HepG2 (cell line): ENCODE data around the gene MTCH1. TPM values are rescaled to one million over a fixed set of nuclear protein-coding genes. Genes with fewer than 3 reads are reported as not detected.

Experiments
- CHD4 ChIP-seq: fragments of 200-600 bp; sonication (generic); IDR thresholded peaks from 2 replicates; pipeline ENCODE4 v1.7.0; 2017; ENCODE audit warnings: mild to moderate bottlenecking, low read length, borderline replicate concordance
- EP300 ChIP-seq, 3 experiments: sonication (generic) in 1 of 3; formaldehyde crosslinking in 1 of 3; IDR thresholded peaks; 2 replicates each; pipeline versions ENCODE4 v1.5.1 to v1.6.1; 2011 to 2020; ENCODE audit warnings: low read depth in 2 of 3, low read length in 2 of 3, borderline replicate concordance in 1 of 3, improper control_type of control experiment in 1 of 3, mild to moderate bottlenecking in 1 of 3, missing genetic modification reagents in 1 of 3, moderate library complexity in 1 of 3
- HNRNPH1 ChIP-seq: fragments of 200-400 bp; formaldehyde crosslinking; optimal IDR thresholded peaks from 2 replicates; pipeline ENCODE3; 2017; ENCODE audit warnings: mild to moderate bottlenecking, low read depth, low read length
- KIAA2018 ChIP-seq: sonication (generic); formaldehyde crosslinking; IDR thresholded peaks from 2 replicates; pipeline ENCODE4 v1.5.0; 2020; ENCODE audit warnings: mild to moderate bottlenecking, missing genetic modification reagents, borderline replicate concordance
- REST ChIP-seq, 2 experiments: IDR thresholded peaks; 2 replicates each; pipeline ENCODE4 v1.6.1; 2011 to 2012; ENCODE audit warnings: low read length in 2 of 2, borderline replicate concordance in 1 of 2, low read depth in 1 of 2, mild to moderate bottlenecking in 1 of 2, moderate library complexity in 1 of 2
- RNF2 ChIP-seq: fragments of 450-650 bp; conservative IDR thresholded peaks from 2 replicates; pipeline ENCODE4 v1.6.1; 2016; ENCODE audit warnings: low read depth
- U2AF1 ChIP-seq: fragments of 200-400 bp; formaldehyde crosslinking; optimal IDR thresholded peaks from 2 replicates; pipeline ENCODE3; 2017; ENCODE audit warnings: mild to moderate bottlenecking, low read depth, low read length
- UBTF ChIP-seq: sonication (generic); formaldehyde crosslinking; IDR thresholded peaks from 2 replicates; pipeline ENCODE4 v1.4.0; 2020; ENCODE audit warnings: mild to moderate bottlenecking, missing genetic modification reagents
- ZBTB8A ChIP-seq: sonication (generic); formaldehyde crosslinking; IDR thresholded peaks from 2 replicates; pipeline ENCODE4 v1.4.0; 2020; ENCODE audit warnings: mild to moderate bottlenecking, low read depth, missing genetic modification reagents, borderline replicate concordance
- ZNF180 ChIP-seq: sonication (generic); formaldehyde crosslinking; IDR thresholded peaks from 2 replicates; pipeline ENCODE4 v1.4.0; 2020; ENCODE audit warnings: low read depth, missing genetic modification reagents, borderline replicate concordance
- ZNF546 ChIP-seq: sonication (generic); formaldehyde crosslinking; conservative IDR thresholded peaks from 2 replicates; pipeline ENCODE4 v1.8.1; 2023; ENCODE audit warnings: mild to moderate bottlenecking, missing genetic modification reagents
- ZNF558 ChIP-seq: sonication (generic); formaldehyde crosslinking; IDR thresholded peaks from 2 replicates; pipeline ENCODE4 v1.9.0; 2022; ENCODE audit warnings: mild to moderate bottlenecking, missing genetic modification reagents, borderline replicate concordance
- polyA plus RNA-seq, 8 experiments: library from polyadenylated mRNA; depleted of rRNA in 3 of 8; stranded (reverse) in 7 of 8; unstranded in 1 of 8; fragments of >200 nt; fragmentation: Illumina TruSeq in 4 of 8; extraction: Trizol in 4 of 8; gene quantifications; 2 replicates each; pipeline versions ENCODE4 v1.2.1 to v1.2.3, GENCODE V29; 2011 to 2016; ENCODE audit warnings: low read depth in 4 of 8, missing spikeins in 1 of 8, mixed read lengths in 1 of 8; ENCODE audit not compliant: insufficient read depth in 1 of 8
- total RNA-seq, 5 experiments: library from RNA; depleted of rRNA; stranded (reverse); fragments of >200 nt; fragmentation: Illumina TruSeq; extraction: Trizol; gene quantifications; 2 replicates each; pipeline ENCODE4 v1.2.3, GENCODE V29; 2016; ENCODE audit warnings: low read depth in 1 of 5

Gene MTCH1
- total and polyA plus RNA-seq, 2 of the 13 experiments (the other 11 are each of a cell fraction or from before 2014, with no cell fraction given) = 86.2 to 144 TPM

- TF ChIP-seq UBTF (CRISPR knock-in tag) = peak; percentile 87; the same call in 1 of the 2 replicates
- peak; percentile 85; the same call in 1 of the 2 replicates for TF ChIP-seq KIAA2018 (CRISPR knock-in tag)
- TF ChIP-seq EP300 (IDR thresholded peaks at IDR 0.05; ENCODE audit: low read depth in 2 of 2, low read length in 2 of 2) = peak in 1 of 2 experiments; percentile 35; a peak in 2 of 4 replicates
- peak; percentile 25; the same call in 1 of the 2 replicates for TF ChIP-seq EP300 (CRISPR knock-in tag; IDR thresholded peaks at IDR 0.05; ENCODE audit: borderline replicate concordance)
- TF ChIP-seq REST (IDR thresholded peaks at IDR 0.05; ENCODE audit: borderline replicate concordance in 1 of 2, low read depth in 1 of 2, low read length in 2 of 2) = no peak; a peak in 1 of 4 replicates
- TF ChIP-seq ZBTB8A = no peak
- no peak for TF ChIP-seq ZNF180 (CRISPR knock-in tag)
- TF ChIP-seq CHD4 = no peak
- TF ChIP-seq ZNF558 (CRISPR knock-in tag) = no peak; the same call in 1 of the 2 replicates
- TF ChIP-seq RNF2 = peak; percentile 87
- TF ChIP-seq HNRNPH1 = no peak
- TF ChIP-seq ZNF546 = peak; percentile 74; the same call in 1 of the 2 replicates
- TF ChIP-seq U2AF1 = no peak
Observed at GRCh38 chr6:36985808-36986703, at the start of gene MTCH1 (continued).
